DMS 273 (cell line): ENCODE data around the gene MITF.

Experiments
- DNase-seq: peaks from one replicate; lab custom pipeline; 2025; ENCODE audit not compliant: unreplicated experiment; lab: John Stamatoyannopoulos, UW

The MITF gene

DNA sequence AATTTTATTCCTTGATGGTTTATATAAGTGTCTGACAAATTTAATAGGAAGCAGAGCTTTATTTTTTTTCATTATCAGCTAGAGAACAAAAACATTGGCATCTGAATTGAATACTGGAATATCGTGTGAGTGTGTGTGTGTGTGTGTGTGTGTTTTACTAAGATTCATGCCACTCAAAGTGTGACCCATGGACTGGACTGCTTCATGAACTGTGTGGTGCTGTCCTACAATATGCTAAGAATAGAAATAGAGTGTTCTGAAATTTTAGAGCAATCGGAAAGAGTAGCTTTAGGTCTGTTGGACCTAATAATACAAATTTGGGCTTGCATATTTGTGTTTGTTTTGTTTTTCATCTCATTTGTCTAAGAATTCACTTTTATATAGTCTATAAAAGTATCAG lies 89.6 kb downstream of the MITF start:
- DNase-seq = no peak

DNA sequence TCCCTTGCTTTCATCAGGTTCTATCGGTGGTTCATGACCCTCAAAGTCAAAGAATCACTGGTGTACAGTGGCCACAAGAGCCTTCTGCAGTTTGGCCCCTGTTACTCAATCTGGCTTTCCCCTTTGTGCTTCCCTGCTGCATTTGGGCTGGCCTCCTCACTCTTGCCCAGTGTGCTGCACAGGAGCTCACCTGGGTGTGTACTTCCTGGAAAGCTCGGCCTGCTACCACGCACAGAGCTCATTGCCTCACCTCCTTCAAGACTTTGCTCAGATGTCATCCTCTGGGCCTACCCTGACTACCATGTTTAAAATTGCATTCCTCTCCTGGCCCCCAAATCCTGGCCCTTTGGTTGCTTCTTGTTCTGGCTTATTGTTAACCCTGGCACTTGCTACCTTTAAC lies 90.9 kb downstream of the MITF start:
- no peak for DNase-seq

DNA sequence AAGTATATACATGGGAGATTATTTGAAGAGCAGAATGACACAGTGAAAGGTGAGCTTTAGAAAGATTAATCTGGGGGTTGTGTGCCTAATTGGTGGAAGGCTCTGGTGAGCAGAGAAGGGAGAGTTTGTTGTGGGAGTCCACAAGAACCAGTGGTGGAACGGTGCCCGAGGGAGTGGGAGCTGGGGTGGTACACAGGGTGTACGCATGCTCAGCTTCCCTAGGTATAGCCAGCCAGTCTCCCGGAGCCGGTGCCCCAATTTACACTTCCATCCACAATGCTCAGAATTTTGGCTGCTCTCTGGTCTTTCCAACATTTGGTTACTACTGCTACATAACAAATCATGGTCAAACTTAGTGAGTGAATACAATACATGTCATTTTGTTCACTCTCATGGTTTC lies 92.5 kb downstream of the MITF start:
- DNase-seq = no peak

- no peak for DNase-seq
Observed at GRCh38 chr3:69833591-69833990, 94.3 kb downstream of the MITF start.

- DNase-seq = no peak
Observed at GRCh38 chr3:69838217-69838616, 99.0 kb downstream of the MITF start.

DNA sequence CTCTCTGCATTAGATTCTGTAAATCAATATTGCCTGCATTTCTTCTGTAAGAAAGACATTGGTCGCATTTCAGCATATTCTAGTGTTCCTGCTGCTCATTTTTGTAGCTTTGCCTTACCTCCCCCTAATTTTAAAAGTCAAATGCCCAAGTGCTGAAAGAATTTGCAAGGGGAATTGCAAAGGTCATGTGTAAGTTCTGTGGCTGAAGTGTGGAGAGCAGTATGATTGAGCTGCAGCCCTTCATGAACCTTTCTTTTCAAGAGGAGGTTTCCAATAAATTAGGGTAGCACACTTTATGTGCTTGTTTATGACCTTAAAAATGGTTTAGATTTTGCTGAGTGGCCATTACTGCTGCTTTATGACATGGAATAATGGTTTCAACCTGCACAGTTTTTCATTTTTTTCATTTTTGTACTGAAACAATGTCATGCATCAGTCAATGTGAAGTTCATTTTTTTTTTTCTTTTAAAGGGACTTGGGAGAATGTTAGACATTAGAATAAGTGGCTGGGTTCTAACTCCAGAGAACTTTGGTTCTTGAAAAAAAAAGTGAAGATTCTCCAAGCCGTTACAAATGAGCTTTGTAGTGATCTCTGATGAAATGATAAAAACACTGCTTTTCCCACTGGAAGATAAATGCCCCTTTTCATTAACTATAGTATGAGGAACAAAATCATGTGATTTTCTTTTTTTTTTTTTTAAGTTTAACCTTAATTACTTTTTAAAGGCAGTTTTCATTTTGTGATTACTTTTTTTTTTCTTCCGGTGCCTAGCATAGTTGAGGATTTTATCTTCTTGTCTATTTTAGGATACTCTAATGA lies 99.6 kb downstream of the MITF start:
- no peak for DNase-seq

- no peak for DNase-seq
Observed at GRCh38 chr3:69842351-69842750, 103.1 kb downstream of the MITF start.

- peak; percentile 39 for DNase-seq
Observed at GRCh38 chr3:69842789-69843188, 103.5 kb downstream of the MITF start.

GRCh38 chr3:69844706-69845105 lies 105.4 kb downstream of the MITF start:
- no peak for DNase-seq

DNA sequence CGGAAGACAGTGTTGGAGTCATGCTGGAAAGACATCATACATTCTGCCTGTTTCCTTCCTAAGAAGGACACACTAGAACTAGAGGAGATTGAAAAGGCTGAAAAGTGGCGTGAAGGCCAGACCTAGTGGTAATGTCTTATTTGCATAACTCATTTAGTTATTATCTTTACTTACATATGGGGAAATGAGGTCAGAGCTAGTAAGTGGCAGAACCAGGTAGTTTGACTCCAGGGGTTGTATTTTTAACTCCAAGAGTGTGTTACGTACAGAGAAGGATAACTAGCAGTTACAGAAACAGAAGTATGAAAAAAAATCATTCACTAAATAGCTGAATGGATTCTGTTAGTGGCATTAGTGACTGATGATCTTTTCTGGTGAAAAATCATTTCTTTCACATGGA lies 108.0 kb downstream of the MITF start:
- DNase-seq = no peak

DNA sequence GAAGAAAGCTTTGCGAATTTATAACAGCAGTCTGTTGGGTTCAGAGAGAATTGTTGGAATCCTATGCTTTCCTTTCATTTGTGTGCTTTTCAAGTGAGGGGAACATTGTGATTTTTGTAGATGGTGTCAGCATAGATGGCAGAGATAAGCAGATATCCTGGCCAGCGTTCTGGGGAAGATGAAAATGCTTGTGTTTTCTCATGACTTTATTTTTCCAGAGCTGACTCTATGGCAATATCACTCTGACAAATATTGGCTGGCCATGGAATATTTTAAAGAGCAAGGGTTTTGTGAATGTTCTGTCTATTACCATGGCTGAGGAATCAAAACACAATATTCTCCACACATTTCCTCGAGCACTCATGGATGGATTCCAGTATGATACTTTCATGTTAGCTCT lies 108.8 kb downstream of the MITF start:
- no peak for DNase-seq

DNA sequence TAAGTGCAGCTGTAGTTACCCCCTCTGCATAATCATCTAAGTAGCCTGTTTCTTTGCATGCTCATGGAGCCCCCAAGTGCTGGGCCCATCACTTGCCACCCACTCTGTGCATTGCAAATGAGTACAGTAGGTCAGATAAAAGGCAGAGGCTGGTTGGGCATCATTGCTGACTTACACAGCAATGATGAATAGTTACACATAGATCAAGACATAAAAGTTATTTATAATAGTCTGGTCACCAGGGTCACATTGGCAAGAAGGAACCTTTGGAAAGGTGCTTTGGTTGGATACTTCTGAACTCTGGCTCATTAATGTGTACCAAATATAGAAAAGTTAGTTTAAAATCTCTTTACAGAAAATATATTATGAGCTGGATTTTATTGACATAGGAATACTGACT lies 111.6 kb downstream of the MITF start:
- no peak for DNase-seq

DNA sequence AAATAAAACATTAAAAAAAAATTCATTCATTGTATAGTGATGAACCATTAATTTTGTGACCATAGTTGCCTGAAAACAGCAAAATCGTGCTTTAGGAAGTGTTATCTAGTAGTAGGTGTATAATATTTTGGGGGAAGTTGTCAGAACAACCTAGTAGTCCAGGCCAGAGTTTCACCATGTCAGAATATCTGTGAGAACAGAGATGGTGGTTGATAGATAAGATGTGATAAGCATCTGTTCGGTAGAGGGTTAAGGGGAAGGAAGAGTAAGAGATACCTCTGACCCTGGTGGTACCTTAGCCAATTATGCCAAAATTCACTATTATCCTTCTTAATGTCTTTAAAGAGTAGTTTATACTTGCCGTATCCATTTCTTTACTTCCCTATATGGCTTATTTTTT lies 113.8 kb downstream of the MITF start:
- DNase-seq = no peak

DNA sequence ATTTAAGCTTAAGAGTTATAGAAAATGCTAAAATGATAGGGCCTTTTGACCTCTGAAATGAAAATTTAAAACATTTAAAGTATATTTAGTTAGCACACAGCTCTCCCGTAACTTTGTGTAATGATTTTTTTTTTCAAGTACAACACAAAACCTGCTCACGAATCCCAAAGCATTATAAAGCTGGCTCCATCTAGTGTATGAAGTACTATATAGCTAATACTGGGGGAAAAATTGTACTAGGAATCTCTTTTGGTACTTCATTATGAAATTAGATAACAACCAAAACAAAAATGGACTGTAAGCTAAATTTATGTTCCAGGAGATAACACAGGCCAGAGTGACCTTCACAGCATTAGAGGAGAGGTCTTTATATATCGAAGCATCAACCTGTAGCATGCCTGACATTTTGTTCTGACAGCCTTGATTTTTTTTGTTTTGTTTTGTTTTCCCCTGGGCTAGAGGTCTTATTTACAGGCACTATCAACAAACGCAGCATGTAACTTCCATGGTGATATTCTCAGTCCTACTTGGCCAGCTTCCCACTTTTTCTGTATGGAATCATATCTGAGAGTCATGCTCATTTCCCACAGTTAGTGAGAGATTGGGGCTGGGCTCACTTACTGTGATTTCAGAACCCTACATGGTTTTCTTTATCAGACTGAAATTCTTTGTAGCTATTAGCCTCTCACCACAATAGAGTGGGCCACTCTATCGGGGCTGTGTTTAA lies 116.3 kb downstream of the MITF start:
- peak; percentile 46 for DNase-seq

- DNase-seq = no peak
Observed at GRCh38 chr3:69856965-69857705, 117.9 kb downstream of the MITF start.

GRCh38 chr3:69861556-69861955 lies 122.3 kb downstream of the MITF start:
- no peak for DNase-seq

- DNase-seq = no peak
Observed at GRCh38 chr3:69864141-69864540, 124.9 kb downstream of the MITF start.

DNA sequence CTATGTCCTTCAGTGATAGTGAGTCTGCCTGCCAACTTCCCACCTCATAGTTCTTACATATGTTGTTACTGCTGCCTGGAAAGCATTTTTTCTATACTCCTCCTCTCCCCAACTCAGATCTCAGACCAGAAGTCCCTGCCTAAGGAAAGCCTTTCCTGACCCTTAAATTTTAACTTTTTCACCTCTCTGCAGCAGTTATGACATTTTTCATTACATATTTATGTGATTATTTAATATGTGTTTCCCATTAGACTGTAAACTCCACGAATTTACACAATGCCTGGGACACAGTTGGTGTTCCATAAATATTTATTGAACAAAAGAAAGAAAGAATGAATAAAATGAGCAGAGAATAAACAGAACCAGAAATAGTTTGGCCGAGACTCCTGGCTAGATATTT lies 125.5 kb downstream of the MITF start:
- no peak for DNase-seq

DNA sequence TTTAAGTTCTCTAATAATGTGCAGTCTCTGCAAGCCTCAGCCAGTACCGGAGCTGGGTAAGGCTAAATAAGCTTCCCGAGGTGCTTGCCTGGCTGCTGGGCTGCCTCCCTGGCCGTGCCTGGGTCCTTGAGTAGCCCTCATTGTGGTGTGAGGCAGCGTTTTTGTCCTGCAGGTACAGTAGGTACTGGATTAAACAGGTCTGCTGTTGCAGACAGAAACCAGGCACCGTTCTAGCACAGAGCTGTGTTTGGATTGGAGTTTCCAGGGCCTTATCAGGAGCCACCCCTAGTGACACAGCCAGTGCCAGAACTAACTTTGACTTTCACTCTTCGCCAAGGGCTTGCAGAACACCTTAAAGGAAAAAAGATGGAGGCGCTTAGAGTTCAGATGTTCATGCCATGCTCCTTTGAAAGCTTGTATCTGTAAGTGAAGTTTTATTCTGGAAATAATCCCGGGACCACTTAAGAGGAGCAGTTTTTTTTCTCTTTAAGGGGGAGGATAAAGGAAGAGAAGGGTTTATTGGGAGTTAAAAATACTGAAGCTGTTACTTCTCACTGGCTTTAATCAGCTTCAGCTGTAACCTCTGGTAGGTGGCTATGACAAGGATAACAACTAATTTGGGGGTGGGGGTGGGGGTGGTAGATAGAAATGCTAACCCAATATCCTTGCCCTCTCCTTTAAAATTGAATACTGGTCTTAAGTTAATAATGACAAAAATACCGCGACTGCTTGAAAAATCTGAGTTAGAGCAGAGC lies 126.8 kb downstream of the MITF start:
- DNase-seq = peak; percentile 15

GRCh38 chr3:69866988-69867720 lies 127.9 kb downstream of the MITF start:
- DNase-seq = no peak
